HG03342 (cell line): ENCODE results near the gene EVI2A.
"Not testable (repeated sequence)": the region's sequence is repeated elsewhere in the genome, so short reads cannot be mapped to it uniquely, and the experiment has no call there.

Source experiments
- ATAC-seq: cut with Tn5 transposase; IDR thresholded peaks from one replicate; pipeline ENCODE4 v1.9.1; 2021; ENCODE audit warnings: mild to moderate bottlenecking, moderate library complexity; ENCODE audit not compliant: unreplicated experiment

Gene EVI2A

DNA sequence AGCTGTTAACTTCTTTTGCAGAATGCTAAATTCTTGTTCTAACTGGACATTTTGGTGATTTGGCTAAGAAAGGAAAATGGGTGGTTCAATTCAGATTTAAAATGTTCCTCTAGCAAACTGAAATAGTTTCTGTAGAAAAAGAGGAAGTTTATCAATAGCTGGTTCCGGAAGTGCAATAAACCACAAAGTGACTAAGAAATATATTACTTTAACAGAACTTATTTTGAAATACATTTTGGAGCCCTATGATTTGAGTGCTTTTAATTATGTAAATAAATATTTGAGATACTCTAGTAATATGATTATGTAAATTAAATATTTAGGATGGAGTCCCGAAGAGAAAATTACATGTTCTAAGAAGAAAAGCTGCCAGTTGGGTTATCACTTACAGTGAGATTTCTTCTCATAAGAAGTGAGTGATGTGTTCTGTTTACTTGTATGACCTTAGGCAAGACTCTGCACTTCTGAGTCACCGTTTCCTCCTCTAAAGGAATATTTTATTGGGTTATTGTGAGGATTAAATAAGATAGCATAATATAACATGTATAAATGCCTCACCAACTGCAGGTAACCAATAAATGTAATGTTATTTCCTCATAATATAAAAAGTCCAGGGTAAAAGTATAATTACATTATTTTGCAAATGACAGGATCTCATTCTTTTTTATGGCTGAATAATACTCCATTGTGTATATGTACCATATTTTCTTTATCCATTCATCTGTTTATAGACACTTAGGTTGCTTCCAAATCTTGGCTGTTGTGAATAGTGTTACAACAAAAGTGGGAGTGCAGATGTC is 7.2 kb downstream of the EVI2A start, which contains the start of gene EVI2B:
TSS of gene EVI2B (minus strand) at position 73 of the 800 bp plus-strand sequence. CDS start 8,445 bp downstream, outside the sequence.
- ATAC-seq, result no peak

DNA sequence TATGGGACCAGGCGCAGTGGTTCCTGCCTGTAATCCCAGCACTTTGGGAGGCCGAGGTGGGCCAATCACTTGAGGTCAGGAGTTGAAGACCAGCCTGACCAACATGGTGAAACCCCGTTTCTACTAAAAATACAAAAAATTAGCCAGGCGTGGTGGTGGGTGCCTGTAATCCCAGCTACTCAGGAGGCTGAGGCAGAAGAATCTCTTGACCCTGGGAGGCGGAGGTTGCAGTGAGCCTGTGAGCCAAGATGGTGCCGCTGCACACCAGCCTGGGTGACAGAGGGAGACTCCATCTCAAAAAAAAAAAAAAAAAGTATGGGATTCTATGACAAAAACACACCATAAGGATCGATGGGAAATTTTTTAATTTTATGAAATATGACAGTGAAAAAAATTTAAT is 9.2 kb downstream of the EVI2A start:
- not testable (repeated sequence) for ATAC-seq

DNA sequence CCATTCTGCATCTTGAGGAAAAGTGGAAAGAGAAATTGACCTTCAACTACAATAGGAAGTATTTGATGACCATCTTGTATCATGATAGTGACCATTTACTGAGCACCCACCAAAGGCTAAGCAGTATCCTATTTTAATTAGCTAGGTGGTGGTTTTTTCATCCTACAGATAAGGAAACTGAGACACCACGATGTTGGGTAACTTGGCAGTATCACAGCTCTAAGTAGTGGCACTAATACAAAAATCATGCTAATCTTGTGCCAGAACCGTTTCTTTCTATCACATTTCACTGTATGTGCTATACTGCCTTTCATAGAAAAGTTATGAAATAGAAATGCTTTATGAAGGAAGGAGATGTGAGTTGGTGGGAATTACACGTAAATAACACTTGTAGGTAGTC is 9.9 kb downstream of the EVI2A start:
- no peak for ATAC-seq

DNA sequence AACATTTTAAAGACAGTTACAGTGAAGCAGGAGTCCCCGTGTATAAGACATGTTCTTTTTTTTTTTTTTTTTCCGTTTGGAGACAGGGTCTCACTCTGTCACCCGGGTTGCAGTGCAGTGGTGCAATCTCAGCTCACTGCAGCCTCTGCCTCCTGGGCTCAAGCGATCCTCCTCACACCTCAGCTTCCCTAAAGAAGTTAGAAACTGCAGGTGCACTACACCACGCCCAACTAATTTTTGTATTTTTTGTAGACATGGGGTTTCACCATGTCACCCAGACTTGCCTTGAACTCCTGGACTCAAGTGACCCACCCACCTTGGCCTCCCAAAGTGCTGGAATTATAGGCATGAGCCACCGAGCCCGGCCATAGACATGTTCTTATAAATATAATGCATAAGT is 10.5 kb downstream of the EVI2A start:
- ATAC-seq, result no peak

DNA sequence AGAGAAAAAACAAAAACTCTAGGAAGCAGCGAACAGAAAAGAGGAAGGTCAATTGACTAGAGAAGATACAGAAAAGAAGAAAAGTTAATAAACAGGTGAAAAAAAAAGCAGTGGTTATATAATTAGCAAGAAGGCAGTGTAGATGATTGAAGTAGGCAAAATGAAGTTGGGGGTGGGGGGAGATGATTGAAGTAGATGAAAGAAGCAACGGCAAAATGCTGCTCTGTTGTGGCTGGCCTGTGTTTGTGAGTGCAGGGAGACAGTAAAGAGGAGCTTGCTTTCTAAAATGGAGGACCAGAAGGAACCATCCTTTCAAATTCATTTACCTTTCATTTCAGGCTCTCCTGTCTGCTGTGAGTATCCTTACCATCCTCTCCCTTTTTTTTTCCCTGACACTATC is 11.2 kb downstream of the EVI2A start:
- no peak for ATAC-seq

DNA sequence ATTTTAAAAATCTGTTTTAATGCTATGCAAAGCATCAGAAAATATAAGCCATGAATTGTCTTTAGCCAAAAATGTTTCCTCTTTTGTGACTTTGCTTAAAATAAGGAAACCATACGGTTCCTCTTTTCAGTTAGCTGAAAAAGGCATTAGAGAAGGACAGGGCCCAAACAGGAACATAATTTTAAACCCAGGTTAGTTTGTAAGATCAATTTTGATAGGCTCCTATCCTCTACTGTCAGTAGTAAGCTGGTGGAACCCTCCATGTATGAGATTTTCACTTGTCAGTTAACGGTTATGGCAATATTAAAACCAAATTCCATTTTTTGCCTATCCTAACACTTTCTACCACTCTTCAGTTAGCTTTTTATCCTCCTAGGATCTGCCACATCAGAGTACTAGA is 11.9 kb downstream of the EVI2A start:
- no peak for ATAC-seq

DNA sequence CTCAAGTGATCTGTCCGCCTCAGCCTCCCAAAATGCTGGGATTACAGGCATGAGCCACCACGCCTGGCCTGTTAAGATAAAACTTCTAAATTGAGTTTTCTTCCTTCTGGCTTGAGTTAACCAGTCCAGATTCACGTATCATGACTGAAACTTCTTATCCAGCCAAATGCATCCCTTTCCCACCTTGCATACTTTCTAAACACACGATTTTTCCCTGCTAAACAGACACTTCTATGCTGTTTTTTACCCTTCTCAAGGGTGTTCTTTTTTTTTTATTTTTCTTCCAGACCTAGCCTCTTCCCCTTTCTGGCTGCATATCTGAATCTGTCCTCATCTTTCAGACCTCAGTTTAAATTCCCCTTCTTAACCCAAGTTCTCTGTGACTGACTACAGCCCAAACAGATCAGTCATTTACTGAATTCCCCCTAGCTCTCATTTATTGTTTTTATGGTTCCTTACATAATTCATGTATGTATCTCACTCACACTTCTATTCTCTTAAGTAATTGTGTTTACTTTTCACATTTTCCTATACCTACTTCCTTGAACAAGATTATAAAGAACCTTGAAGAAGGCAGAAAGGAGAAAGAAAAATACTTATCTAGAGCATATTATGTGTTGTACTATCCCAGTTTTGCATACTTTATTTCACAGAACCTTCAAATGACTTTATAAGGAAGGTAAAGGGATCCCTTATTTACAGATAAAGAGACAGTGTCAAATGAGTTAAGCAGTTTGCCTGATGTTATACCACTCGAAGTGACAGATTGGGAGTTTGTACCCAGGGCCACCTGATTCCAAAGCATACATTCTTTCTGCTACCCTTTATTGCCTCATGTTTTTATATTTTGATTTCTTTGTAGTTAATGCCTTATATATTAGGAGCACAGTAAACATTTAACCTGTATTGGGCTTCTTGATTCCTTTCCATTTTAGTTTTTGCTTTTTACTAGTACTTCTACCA is 12.8 kb downstream of the EVI2A start:
- ATAC-seq, result no peak

DNA sequence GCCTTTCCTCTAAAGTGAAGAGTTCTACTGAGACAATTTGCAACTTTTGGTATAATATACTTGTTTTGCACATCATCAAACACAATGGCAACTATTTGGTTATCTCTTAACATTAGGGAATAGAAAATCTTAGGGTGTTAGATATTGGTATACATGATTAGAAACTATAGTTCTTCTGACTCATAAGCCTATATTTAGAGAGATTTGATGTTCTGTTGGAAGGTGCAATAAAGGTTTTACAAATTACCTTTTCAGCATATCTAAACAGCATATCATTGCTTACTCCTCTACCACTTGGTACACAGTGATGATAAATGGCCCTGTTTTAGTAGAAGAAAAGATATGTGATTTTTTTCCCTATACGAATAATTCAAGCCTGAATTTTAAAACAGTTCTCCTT is 13.8 kb downstream of the EVI2A start:
- no peak for ATAC-seq

DNA sequence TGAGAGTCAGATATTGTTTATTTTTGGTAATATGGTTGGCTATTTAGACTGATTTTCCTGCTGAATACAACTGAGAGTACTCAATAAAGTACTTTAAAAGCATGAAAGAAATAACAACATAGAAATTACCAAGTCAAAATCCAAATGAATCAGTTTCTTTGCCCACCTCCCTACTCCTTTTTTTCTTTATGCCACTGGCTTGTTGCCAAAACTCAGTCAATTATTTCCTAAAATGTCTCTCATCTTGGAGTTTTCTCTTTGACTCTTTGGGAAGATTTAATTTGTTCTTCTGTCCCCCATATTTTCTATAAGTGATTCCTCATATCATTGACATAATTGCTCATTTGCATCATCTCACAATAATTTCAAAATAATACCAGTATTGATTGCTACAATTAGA is 21.8 kb downstream of the EVI2A start:
- ATAC-seq, result no peak

DNA sequence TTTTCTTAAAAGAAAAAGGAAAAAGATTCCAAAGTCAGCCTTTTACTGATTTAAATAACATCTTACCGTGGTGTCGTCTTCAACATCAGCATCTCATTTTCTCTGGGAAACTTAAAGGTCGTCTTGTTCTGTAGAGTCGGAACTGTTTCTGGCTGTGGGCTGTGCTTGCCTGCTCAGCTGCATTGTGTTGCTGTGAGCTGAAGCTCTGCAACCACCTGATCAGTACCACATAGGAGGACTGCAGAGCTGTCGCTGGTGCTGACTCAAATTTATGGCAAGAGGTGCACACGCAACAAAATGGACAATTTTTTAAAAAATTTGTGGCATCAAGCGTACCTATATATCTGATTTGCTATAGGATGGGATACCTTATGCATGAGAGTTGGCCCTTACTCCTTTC is 24.3 kb downstream of the EVI2A start, which contains the start of gene OMG:
TSS of gene OMG (minus strand) at position 150 of the 400 bp plus-strand sequence. CDS start 908 bp downstream, outside the sequence.
- ATAC-seq, result no peak

DNA sequence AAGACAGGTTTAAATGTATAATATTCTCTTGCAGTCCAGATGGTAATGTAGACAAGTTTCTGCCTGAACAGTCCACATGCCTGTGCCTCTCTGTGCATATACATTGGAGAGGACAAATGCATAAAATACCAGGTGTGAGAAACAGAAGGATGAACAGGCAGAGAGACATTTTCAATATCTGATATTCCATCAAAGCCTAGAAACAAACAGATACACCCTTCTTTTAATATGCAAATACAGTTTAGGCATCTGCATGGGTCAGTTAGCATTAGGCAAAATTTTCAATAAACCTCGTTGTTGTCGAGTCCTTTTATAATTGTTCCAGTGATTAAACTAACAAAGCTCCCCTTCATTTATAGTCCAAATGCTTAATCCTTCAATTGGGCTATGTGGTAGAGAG is 25.3 kb downstream of the EVI2A start:
- ATAC-seq, result no peak

DNA sequence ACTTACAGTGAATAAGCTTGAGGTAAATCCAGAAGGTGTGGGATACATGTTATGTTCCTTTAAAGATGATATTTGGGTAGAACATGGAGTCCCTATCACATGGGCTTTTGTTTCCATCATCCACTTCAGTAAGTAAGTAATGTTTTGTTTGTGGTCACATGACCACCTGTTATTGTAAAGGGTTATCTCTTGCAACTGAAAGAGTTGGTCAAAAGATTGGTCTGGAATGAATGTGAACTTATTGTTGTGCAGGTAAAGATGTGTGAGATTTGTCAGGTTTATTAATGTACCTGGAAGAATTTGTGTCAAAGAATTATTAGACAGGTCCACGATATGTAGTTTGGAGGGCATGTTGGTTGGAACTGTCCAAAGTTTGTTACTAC is 25.9 kb downstream of the EVI2A start:
- ATAC-seq, result no peak

DNA sequence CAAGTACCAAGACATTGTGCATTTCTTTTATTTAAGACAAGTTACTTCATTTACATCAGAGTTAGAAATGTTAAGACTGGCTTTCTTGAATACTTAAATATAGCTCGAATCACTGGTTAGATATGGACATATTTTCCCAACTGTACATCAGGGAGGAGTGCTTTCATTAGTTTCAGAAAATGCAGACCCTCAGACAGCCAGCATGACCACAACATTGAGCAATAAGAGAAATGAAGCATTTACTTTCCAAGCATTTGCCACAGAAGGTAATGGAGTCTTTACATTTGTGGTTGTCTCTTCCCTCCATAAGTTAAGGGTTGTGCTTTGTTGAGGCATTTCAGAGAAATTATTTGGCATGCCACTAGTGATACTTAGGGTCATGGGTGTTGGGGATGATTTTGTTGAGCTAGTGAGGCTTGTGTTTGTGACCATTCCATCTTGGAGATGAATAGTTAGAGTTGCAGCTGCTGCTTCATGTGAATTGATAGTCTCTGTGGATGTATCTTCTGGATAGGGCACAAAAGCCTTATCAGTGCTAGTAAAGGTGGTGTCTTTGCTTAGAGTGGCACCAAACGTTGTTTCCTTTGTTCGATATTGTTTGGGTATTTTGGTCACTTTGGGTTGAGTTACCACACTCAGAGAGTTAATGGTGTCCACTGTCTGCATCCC is 26.5 kb downstream of the EVI2A start:
- ATAC-seq, result no peak

DNA sequence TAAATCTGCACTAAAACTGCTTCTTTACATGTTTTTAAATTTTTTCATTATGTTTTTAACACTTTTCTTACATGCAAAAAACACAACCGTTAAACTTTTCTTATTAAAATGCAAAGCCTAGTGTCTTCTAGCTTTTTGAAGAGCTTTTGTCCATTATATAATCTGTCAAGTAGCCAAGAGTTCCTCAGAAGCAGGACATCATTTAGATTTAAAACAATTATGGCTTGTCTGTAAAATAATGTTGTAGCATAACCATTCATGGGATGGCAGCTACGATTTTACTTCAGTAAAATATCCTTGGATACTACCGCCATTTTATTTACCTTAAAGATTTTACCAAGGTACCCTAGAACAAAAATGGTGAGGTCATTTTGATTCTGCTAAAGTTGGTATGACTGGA is 27.2 kb downstream of the EVI2A start:
- no peak for ATAC-seq

DNA sequence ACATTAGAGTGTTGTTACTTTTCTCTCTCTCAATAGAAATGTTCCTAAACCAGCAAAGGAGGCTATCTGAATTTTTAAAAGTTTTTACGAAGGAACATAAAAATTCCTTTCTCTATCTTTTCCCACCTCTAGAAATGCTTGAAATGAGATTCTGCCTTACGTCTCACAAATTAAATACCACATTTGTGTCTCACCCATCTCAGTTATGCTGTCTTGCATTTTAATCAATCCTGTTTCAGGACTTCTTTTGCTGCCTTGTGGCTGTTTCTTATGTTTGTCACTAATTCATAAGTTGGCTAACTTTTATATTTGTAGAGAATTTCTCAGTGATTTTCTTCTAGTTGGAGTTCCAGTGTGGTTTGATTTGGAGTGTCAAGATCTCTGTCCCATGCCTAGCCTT is 27.8 kb downstream of the EVI2A start:
- no peak for ATAC-seq

DNA sequence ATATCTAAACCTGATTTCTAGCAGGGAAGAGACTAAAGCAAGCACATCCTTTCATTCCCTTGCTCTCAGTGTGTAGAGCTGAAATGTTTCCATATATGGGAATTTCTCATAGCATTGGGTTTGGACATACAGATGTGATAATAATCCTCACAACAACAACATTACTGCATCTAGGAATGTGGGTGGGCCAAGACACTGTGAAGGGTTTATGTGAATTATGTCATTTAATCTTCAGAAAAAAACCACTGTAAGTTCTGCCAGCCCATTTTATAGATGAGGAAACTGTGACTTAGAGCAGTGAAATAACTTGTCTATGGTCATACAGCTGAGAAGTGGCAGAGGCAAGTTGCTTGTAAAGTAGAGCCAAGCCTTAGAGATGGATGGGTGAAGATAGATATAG is 29.6 kb downstream of the EVI2A start:
- ATAC-seq, result no peak

DNA sequence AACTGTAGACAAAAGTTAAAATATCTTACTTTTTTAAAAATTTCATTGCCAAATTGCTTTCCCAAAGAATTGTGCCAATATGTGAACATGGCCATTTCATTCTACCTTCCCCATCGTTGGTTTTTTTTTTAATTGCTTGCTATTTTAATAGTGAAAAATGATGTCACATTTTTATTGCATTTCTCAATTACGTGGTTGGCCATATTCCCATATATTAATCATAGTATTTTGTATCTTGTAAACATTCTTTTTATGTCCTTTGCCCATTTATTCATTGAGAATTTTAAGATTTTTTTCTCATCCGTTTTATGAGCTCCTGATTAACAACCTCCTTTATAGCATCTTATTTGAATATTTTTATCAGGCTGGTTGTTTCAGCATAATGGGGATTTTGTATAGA is 31.6 kb downstream of the EVI2A start:
- ATAC-seq, result no peak

DNA sequence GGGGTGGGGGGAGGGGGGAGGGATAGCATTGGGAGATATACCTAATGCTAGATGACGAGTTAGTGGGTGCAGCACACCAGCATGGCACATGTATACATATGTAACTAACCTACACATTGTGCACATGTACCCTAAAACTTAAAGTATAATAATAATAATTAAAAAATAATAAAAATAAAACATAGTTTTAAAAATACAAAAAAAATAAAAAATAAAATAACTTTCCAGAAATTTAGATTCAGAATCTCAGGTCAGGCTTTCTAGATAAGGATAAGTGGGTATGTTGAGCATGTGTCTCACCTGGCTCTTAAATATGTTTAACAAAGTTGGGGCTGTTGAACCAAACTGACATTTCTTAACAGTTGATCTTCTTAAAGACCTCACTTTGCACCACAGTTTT is 33.5 kb downstream of the EVI2A start:
- not testable (repeated sequence) for ATAC-seq

DNA sequence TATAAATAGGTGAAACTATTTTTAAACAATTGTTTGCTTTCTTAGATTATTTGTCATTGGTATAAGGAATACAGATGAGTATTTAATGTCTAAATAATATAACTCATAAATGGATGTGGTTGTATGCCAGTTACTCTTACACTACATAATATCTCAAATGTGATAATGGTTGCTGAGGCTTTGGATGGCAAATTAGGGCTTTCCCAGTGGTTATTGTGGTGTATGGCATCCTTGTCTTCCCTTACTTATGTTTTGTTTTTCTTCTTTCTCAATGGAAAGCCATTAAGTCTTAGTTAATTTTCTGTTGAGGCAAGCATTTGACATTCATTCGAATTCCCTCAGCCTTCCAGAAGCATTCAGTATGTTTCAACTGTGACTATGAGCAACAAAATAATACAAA is 34.8 kb downstream of the EVI2A start:
- ATAC-seq, result no peak

DNA sequence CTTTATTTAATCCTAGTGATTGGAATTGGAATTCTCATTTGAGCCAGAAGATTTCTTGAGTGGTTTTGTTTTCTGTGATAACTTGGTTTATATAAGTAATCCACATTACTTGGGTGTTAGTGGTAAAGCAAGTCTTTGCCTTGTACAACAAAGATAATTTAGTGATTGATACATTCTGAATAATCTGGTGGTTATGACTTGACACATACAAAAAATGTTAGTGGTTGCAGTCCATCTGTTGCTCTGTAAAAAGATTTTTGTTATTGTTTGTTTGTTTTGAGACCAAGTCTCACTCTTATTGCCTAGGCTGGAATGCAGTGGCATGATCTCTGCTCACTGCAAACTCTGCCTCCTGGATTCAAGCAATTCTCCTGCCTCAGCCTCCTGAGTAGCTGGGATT is 37.6 kb downstream of the EVI2A start:
- ATAC-seq, result no peak

DNA sequence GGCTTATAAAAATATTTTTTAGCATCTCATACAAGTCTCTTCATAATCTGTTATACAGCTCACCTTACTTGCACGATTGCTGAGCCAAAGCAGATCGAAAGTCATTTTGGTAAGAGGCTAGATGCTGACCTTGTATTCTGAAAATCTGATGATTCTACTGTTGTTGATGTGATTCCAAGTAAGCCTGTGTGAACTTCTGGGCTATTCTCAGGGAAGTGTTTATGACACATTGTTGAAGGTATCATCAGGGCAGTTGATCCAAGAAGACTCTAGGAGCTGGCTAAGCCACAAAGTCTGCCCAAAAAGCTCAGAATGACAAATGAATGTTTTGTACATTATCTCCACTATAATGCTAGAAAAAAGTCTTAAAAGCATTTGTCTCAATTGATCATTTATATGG is 40.4 kb downstream of the EVI2A start:
- no peak for ATAC-seq
